Esophagus muscularis mucosa (tissue), 4 donors: ENCODE results near the gene KIAA0930. TPM values are rescaled to one million over a fixed set of nuclear protein-coding genes. Genes with fewer than 3 reads are reported as not detected.

ENCODE experiments used
- DNase-seq: peaks from one replicate; pipeline ENCODE4 v3.0.0-alpha.2; 2017; ENCODE audit errors: extremely low spot score
- H3K27ac ChIP-seq, 4 donors: fragments of 200-600 bp; sonication (generic); replicated peaks in 1 of 4; 1 replicate in 3 of 4; 2 replicates in 1 of 4; pipeline ENCODE4 v1.5.1; 2016 to 2019; ENCODE audit warnings: mild to moderate bottlenecking in 1 of 4
- H3K27me3 ChIP-seq, 4 donors: fragments of 200-600 bp; sonication (generic); one replicate each; pipeline versions ENCODE4 v1.5.1 to v1.6.0; 2016 to 2019
- H3K36me3 ChIP-seq, 4 donors: fragments of 200-600 bp; sonication (generic); one replicate each; pipeline ENCODE4 v1.5.1; 2016 to 2019
- H3K4me1 ChIP-seq, 4 donors: fragments of 200-600 bp; sonication (generic); one replicate each; pipeline ENCODE4 v1.5.1; 2016 to 2019
- H3K4me3 ChIP-seq, 4 donors: fragments of 200-600 bp; sonication (generic); 1 replicate in 2 of 4; 2 replicates in 2 of 4; pipeline ENCODE4 v1.5.1; 2016 to 2019; ENCODE audit warnings: mild to moderate bottlenecking in 4 of 4, moderate library complexity in 1 of 4
- H3K9me3 ChIP-seq, 4 donors: fragments of 200-600 bp; sonication (generic); 1 replicate in 3 of 4; 2 replicates in 1 of 4; pipeline ENCODE4 v1.5.1; 2016 to 2019
- CTCF ChIP-seq, 3 experiments: fragments of 200-600 bp in 2 of 3; fragments of 450-650 bp in 1 of 3; sonication (generic) in 2 of 3; IDR thresholded peaks; one replicate each; pipeline ENCODE4 v1.5.1; 2017 to 2019; ENCODE audit warnings: antibody characterized with exemption in 3 of 3, mild to moderate bottlenecking in 2 of 3, moderate library complexity in 1 of 3
- EP300 ChIP-seq: sonication (generic); formaldehyde crosslinking; IDR thresholded peaks from one replicate; pipeline ENCODE4 v1.6.1; 2017; ENCODE audit warnings: antibody characterized with exemption
- POLR2A ChIP-seq: fragments of 450-650 bp; IDR thresholded peaks from one replicate; pipeline ENCODE4 v1.6.1; 2017; ENCODE audit warnings: antibody characterized with exemption, moderate library complexity, mild to moderate bottlenecking, low read depth
- POLR2AphosphoS5 ChIP-seq, 2 donors: sonication (generic); formaldehyde crosslinking; IDR thresholded peaks; one replicate each; pipeline ENCODE4 v1.6.1; 2017; ENCODE audit warnings: antibody characterized with exemption in 2 of 2
- WGBS: methylation state at CpG from one replicate; pipeline ENCODE4 v1.1.5; 2018; 5-methylcytosine and 5-hydroxymethylcytosine counted together
- intact Hi-C: fragments of 100-400 bp; cut with DNase I; formaldehyde crosslinking; loops from one replicate; pipeline ENCODE4 v1.15.1; 2023
- total RNA-seq, 4 donors: library from RNA; depleted of rRNA; stranded (reverse); fragments of >200 nt; gene quantifications; one replicate each; pipeline versions ENCODE4 v1.1.0 to v1.2.1, GENCODE V29; 2016

The KIAA0930 gene
- total RNA-seq, 4 donors from 2014 or later = 31.6 to 67.1 (median 46.8) TPM

GRCh38 chr22:45197606-45198462, 42.9 kb downstream of the KIAA0930 start:
- Histone ChIP-seq H3K4me1 (peaks cover 0 to 23% (median 18%) of the 10 kb centered on the region in 4 donors), H3K27ac (no peak overlapping the region), H3K9me3 (no peaks in the 10 kb centered on the region), H3K36me3 (peaks cover 41 to 81% (median 71%) of the 10 kb centered on the region in 4 donors), H3K4me3 (no peak overlapping the region), H3K27me3 (no peaks in the 10 kb centered on the region)
- DNase-seq = no peak
- 83% methylated on average over 19 of the region's 28 CpGs for WGBS
- intact Hi-C loops = no loop called here
- no peak for TF ChIP-seq POLR2AphosphoS5 (IDR thresholded peaks at IDR 0.05)
- TF ChIP-seq POLR2A = no peak
- no peak for TF ChIP-seq CTCF (IDR thresholded peaks at IDR 0.05)
- TF ChIP-seq EP300 = no peak

GRCh38 chr22:45196926-45197605, 43.6 kb downstream of the KIAA0930 start:
- no peak for DNase-seq
- TF ChIP-seq POLR2AphosphoS5 (IDR thresholded peaks at IDR 0.05) (no peak), POLR2A (no peak), CTCF (IDR thresholded peaks at IDR 0.05) (no peak), EP300 (no peak)
- Histone ChIP-seq H3K27ac (no peak overlapping the region), H3K9me3 (no peaks in the 10 kb centered on the region), H3K4me1 (peaks cover 0 to 16% (median 13%) of the 10 kb centered on the region in 4 donors), H3K27me3 (no peaks in the 10 kb centered on the region), H3K36me3 (peaks cover 35 to 74% (median 65%) of the 10 kb centered on the region in 4 donors), H3K4me3 (no peak overlapping the region)
- intact Hi-C loops = no loop called here
- 100% methylated on average over 3 of the region's 34 CpGs for WGBS

- Histone ChIP-seq H3K36me3 (peaks cover 35 to 68% (median 62%) of the 10 kb centered on the region in 4 donors), H3K27me3 (no peaks in the 10 kb centered on the region), H3K27ac (no peak overlapping the region), H3K4me1 (peaks cover 0 to 8% (median 5%) of the 10 kb centered on the region in 4 donors), H3K9me3 (no peaks in the 10 kb centered on the region), H3K4me3 (no peak overlapping the region)
- DNase-seq = no peak
- intact Hi-C loops = no loop called here
- TF ChIP-seq POLR2AphosphoS5 (IDR thresholded peaks at IDR 0.05) (no peak), EP300 (no peak), POLR2A (no peak), CTCF (IDR thresholded peaks at IDR 0.05) (no peak)
- 98% methylated on average over 8 of the region's 16 CpGs for WGBS
Measured at GRCh38 chr22:45196308-45196707, 44.4 kb downstream of the KIAA0930 start.

- intact Hi-C loops = no loop called here
- Histone ChIP-seq H3K27me3 (no peaks in the 10 kb centered on the region), H3K9me3 (no peaks in the 10 kb centered on the region), H3K36me3 (peaks cover 35 to 62% (median 60%) of the 10 kb centered on the region in 4 donors), H3K4me1 (peaks cover 0 to 3% (median under 1%) of the 10 kb centered on the region in 4 donors), H3K4me3 (no peak overlapping the region), H3K27ac (no peak overlapping the region)
- TF ChIP-seq POLR2AphosphoS5 (IDR thresholded peaks at IDR 0.05) (no peak), CTCF (IDR thresholded peaks at IDR 0.05) (no peak), POLR2A (no peak), EP300 (no peak)
- 84% methylated on average over 7 of the region's 7 CpGs for WGBS
- no peak for DNase-seq
Measured at GRCh38 chr22:45195616-45196015, 45.1 kb downstream of the KIAA0930 start.
